IPS-20b (cell line): Measurements from ENCODE around the gene LGALS7B.
"Not testable (repeated sequence)": the region's sequence is repeated elsewhere in the genome, so short reads cannot be mapped to it uniquely, and the experiment has no call there.

Experiments
- H3K27ac ChIP-seq: one replicate; pipeline ENCODE4 v1.5.1; 2013; ENCODE audit warnings: low read length
- H3K27me3 ChIP-seq: 2 replicates; pipeline ENCODE4 v1.6.1; 2013; ENCODE audit warnings: mild to moderate bottlenecking, low read length, inconsistent platforms; ENCODE audit not compliant: insufficient read depth
- H3K36me3 ChIP-seq: 2 replicates; pipeline ENCODE4 v1.6.1; 2013; ENCODE audit warnings: low read depth, mild to moderate bottlenecking, inconsistent platforms, low read length, moderate library complexity; ENCODE audit not compliant: insufficient read depth
- H3K4me1 ChIP-seq: 2 replicates; pipeline ENCODE4 v1.6.1; 2013; ENCODE audit warnings: mild to moderate bottlenecking, control low read depth, inconsistent platforms, low read length, moderate library complexity; ENCODE audit not compliant: insufficient read depth
- H3K4me3 ChIP-seq: 2 replicates; pipeline ENCODE4 v1.5.1; 2013; ENCODE audit warnings: mild to moderate bottlenecking, low read length, inconsistent platforms
- H3K9ac ChIP-seq: 2 replicates; pipeline ENCODE4 v1.6.1; 2013; ENCODE audit warnings: low read depth, mild to moderate bottlenecking, inconsistent platforms, low read length, moderate library complexity
- H3K9me3 ChIP-seq: 2 replicates; pipeline ENCODE4 v1.6.1; 2013; ENCODE audit warnings: mild to moderate bottlenecking, low read depth, low read length, inconsistent platforms; ENCODE audit not compliant: insufficient read depth

The LGALS7B gene

GRCh38 chr19:38815059-38816001 is 26.3 kb downstream of the LGALS7B start:
- Histone ChIP-seq H3K27ac (no peak overlapping the region), H3K4me1 (no peaks in the 10 kb centered on the region), H3K36me3 (peaks cover 25% of the 10 kb centered on the region), H3K4me3 (no peak overlapping the region), H3K27me3 (no peaks in the 10 kb centered on the region), H3K9me3 (no peaks in the 10 kb centered on the region), H3K9ac (no peak overlapping the region)

GRCh38 chr19:38816131-38816750 is 27.2 kb downstream of the LGALS7B start:
- H3K9ac ChIP-seq = no peak overlapping the region
- no peaks in the 10 kb centered on the region for H3K4me1 ChIP-seq
- H3K36me3 ChIP-seq = peaks cover 25% of the 10 kb centered on the region
- no peak overlapping the region for H3K4me3 ChIP-seq
- H3K27me3 ChIP-seq = no peaks in the 10 kb centered on the region
- no peak overlapping the region for H3K27ac ChIP-seq
- no peaks in the 10 kb centered on the region for H3K9me3 ChIP-seq

- no peak overlapping the region for H3K9ac ChIP-seq
- no peaks in the 10 kb centered on the region for H3K27me3 ChIP-seq
- H3K36me3 ChIP-seq = peaks cover 25% of the 10 kb centered on the region
- H3K4me1 ChIP-seq = no peaks in the 10 kb centered on the region
- no peaks in the 10 kb centered on the region for H3K9me3 ChIP-seq
- H3K4me3 ChIP-seq = no peak overlapping the region
- H3K27ac ChIP-seq = no peak overlapping the region
These were observed 28.1 kb downstream of the LGALS7B start for GRCh38 chr19:38817081-38817480.

- Histone ChIP-seq H3K27me3 (peaks cover 4% of the 10 kb centered on the region; the same call in 1 of the 2 replicates), H3K9me3 (no peaks in the 10 kb centered on the region), H3K9ac (no peak overlapping the region), H3K4me3 (no peak overlapping the region), H3K4me1 (no peaks in the 10 kb centered on the region; the same call in 1 of the 2 replicates), H3K27ac (no peak overlapping the region), H3K36me3 (peaks cover 25% of the 10 kb centered on the region)
These were observed 30.4 kb downstream of the LGALS7B start for GRCh38 chr19:38819231-38819920.

- H3K4me3 ChIP-seq, H3K27me3 ChIP-seq, H3K9me3 ChIP-seq, H3K27ac ChIP-seq, H3K9ac ChIP-seq, H3K4me1 ChIP-seq: not testable (repeated sequence)
- H3K36me3 ChIP-seq = peaks cover 13% of the 10 kb centered on the region
These were observed 32.3 kb downstream of the LGALS7B start for GRCh38 chr19:38821230-38821825.

DNA sequence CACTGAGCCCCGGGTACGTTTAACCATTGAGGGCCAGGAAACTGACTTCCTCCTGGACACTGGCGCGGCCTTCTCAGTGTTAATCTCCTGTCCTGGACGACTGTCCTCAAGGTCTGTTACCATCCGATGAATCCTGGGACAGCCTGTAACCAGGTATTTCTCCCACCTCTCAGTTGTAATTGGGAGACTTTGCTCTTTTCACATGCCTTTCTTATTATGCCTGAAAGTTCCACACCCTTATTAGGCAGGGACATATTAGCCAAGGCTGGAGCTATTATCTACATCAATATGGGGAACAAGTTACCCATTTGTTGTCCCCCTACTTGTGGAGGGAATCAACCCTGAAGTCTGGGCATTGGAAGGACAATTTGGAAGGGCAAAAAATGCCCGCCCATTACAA is 36.9 kb downstream of the LGALS7B start:
- H3K27ac ChIP-seq, H3K9ac ChIP-seq, H3K27me3 ChIP-seq, H3K9me3 ChIP-seq, H3K4me3 ChIP-seq: not testable (repeated sequence)
- Histone ChIP-seq H3K36me3 (peaks cover 28% of the 10 kb centered on the region), H3K4me1 (peaks cover 11% of the 10 kb centered on the region)

DNA sequence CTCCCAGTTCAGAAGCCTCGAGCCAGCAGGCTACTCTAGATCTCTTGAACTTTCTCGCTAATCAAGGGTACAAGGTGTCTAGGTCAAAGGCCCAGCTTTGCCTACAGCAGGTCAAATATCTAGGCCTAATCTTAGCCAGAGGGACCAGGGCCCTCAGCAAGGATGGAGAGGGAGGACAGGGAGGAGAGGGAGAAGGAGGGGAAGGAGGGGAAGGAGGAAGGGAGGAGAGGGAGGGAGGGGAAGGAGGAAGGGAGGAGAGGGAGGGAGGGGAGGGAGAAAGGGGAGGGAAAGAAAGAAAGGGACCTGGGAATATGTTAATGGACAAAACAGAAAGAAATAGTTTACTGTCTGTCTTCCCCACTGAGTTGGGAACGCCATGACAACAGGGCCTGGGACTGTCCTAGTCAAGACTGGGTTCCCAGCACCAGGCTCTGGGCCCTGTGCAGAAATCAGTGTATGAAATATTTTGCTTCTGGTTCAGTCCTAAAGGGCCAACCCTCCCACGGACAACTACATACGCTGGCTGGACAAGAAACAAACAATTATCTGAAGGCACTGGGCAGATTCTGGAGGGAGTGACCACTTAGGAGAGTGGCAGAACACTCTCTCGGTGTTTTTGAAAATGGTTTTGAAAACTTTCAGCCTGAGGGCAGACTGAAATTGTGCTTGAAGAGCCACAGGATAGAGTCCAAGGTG is 38.0 kb downstream of the LGALS7B start:
- Histone ChIP-seq H3K36me3 (peaks cover 28% of the 10 kb centered on the region), H3K27me3 (peaks cover 4% of the 10 kb centered on the region; the same call in 1 of the 2 replicates)

DNA sequence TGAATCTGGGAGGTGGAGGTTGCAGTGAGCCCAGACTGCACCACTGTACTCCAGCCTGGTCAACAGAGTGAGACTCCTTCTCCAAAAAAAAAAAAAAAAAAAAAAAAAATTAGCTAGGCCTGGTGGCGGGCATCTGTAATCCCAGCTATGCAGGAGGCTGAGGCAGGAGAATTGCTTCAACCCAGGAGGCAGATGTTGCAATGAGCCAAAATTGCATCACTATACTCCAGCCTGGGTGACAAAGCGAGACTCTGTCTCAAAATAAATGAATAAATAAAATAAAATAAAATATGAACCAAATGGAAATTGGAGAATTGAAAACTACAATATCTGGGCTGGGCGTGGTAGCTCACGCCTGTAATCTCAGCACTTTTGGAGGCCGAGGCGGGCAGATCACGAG is 40.2 kb downstream of the LGALS7B start:
- not testable (repeated sequence) for H3K27ac ChIP-seq, H3K9ac ChIP-seq

More for the DNA sequence above, 38.0 kb downstream of the LGALS7B start:
- H3K4me1 ChIP-seq = peaks cover 11% of the 10 kb centered on the region
- no peaks in the 10 kb centered on the region for H3K9me3 ChIP-seq
- no peak overlapping the region for H3K4me3 ChIP-seq
- no peak overlapping the region for H3K27ac ChIP-seq
- no peak overlapping the region for H3K9ac ChIP-seq

GRCh38 chr19:38830039-38830733 is 41.2 kb downstream of the LGALS7B start:
- Histone ChIP-seq H3K27ac (no peak overlapping the region), H3K36me3 (peaks cover 28% of the 10 kb centered on the region), H3K4me3 (no peak overlapping the region; the same call in 1 of the 2 replicates), H3K27me3 (no peaks in the 10 kb centered on the region), H3K9me3 (no peaks in the 10 kb centered on the region), H3K9ac (no peak overlapping the region), H3K4me1 (peaks cover 6% of the 10 kb centered on the region; the same call in 1 of the 2 replicates)

More for the DNA sequence above, 40.2 kb downstream of the LGALS7B start:
- peaks cover 11% of the 10 kb centered on the region for H3K4me1 ChIP-seq
- not testable (repeated sequence) for H3K9me3 ChIP-seq, H3K4me3 ChIP-seq, H3K27me3 ChIP-seq
- H3K36me3 ChIP-seq = peaks cover 28% of the 10 kb centered on the region

DNA sequence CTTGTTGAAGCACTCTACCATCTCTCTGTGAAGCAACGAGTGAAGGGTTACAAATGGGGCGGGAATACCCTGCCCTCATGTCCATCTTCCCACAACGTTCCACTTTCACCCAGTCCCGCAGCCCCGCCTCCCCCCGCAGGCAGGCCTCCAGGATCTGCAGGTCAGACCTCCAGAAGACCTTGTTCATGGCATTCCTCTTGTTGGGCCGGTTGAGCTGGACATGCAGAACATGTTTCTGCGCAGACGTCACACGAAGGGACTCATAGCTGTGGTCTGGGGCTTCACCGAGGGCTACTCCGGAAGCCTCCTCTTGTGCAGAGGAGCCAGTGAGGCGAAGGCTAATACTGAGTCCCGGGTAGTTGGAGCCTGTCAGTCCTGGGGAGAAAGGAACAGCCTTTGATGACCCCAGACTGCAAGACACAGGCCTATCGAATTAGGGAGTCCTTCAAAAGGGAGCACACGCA is 42.2 kb downstream of the LGALS7B start:
- Histone ChIP-seq H3K9me3 (no peaks in the 10 kb centered on the region), H3K36me3 (peaks cover 38% of the 10 kb centered on the region), H3K27me3 (no peaks in the 10 kb centered on the region), H3K4me1 (peaks cover 6% of the 10 kb centered on the region; the same call in 1 of the 2 replicates), H3K27ac (no peak overlapping the region), H3K4me3 (peak overlapping the region; percentile 84), H3K9ac (peak overlapping the region; percentile 88)
